Lower leg skin (tissue), 3 donors: ENCODE measurements around the gene ARMC5.

Source experiments
- CTCF ChIP-seq, 3 donors: fragments of 450-650 bp; IDR thresholded peaks; one replicate each; pipeline ENCODE4 v1.5.1; 2016; ENCODE audit warnings: antibody characterized with exemption in 3 of 3, mild to moderate bottlenecking in 3 of 3, moderate library complexity in 2 of 3
- POLR2A ChIP-seq, 2 donors: fragments of 450-650 bp; IDR thresholded peaks; one replicate each; pipeline ENCODE4 v1.6.1; 2016 to 2017; ENCODE audit warnings: antibody characterized with exemption in 2 of 2, mild to moderate bottlenecking in 1 of 2, moderate library complexity in 1 of 2

DNA sequence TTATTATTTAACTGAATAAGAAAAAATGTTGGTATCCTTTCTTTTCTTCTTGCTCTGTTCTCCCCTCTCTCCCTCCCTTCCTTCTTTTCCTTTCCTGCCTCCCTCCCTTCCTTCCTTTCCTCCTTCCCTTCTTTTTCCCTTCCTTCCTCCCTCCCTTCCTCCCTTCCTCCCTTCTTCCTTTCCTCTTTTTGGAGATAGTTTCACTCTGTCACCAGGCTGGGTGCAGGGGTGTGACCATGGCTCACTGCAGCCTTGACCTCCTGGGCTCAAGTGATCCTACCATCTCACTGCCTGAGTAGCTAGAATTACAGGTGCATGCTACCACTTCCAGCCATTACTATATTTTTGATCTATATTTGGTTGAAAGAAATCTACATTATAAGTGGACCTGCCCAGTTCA is 54.6 kb downstream of the ARMC5 start:
- TF ChIP-seq CTCF (IDR thresholded peaks at IDR 0.05) (no peak), POLR2A (IDR thresholded peaks at IDR 0.05) (no peak)
